Lower lobe of right lung (tissue), 2 donors: ENCODE measurements around the gene NCKAP5L. TPM values are rescaled to one million over a fixed set of nuclear protein-coding genes. Genes with fewer than 3 reads are reported as not detected.

Experiments used
- ATAC-seq, 2 donors: fragments of 200-7000 bp; cut with Tn5 transposase; one replicate each; pipeline ENCODE4 v1.9.1; 2020 to 2022; ENCODE audit warnings: mild to moderate bottlenecking in 2 of 2, moderate library complexity in 2 of 2
- DNase-seq: peaks from one replicate; pipeline ENCODE4 v3.0.0-alpha.2; 2020
- H3K27ac ChIP-seq: fragments of 200-600 bp; one replicate; pipeline ENCODE4 v1.8.0; 2022
- H3K27me3 ChIP-seq: fragments of 200-600 bp; one replicate; pipeline ENCODE4 v1.8.0; 2022; ENCODE audit warnings: low read depth
- H3K36me3 ChIP-seq: fragments of 200-600 bp; one replicate; pipeline ENCODE4 v1.8.0; 2022; ENCODE audit warnings: mild to moderate bottlenecking
- H3K4me1 ChIP-seq: fragments of 200-600 bp; one replicate; pipeline ENCODE4 v1.8.0; 2022
- H3K4me3 ChIP-seq: fragments of 200-600 bp; one replicate; pipeline ENCODE4 v1.8.0; 2022; ENCODE audit warnings: mild to moderate bottlenecking
- H3K9me3 ChIP-seq: fragments of 200-600 bp; one replicate; pipeline ENCODE4 v1.8.0; 2022
- intact Hi-C: fragments of 100-400 bp; cut with DNase I; formaldehyde crosslinking; loops from one replicate; pipeline ENCODE4 v1.11.0; 2022
- total RNA-seq: library from RNA; stranded (reverse); fragmentation: NEBNext Ultra II Directional; extraction: Animal tissue kit (Norgen Biotek cat#: 25700); gene quantifications from one replicate; pipeline ENCODE4 v1.2.1, GENCODE V29; 2021
- TF ChIP-seq, protein P1 (sequence below): fragments of 200-600 bp; IDR thresholded peaks from one replicate; pipeline ENCODE4 v1.8.0; 2022; ENCODE audit warnings: antibody characterized with exemption, mild to moderate bottlenecking
- donor health status: DM: no; HTN: yes; CAD: no; lungs with severe emphysema.

Gene NCKAP5L
- total RNA-seq, 1 donor from 2014 or later: 24.5 TPM

DNA sequence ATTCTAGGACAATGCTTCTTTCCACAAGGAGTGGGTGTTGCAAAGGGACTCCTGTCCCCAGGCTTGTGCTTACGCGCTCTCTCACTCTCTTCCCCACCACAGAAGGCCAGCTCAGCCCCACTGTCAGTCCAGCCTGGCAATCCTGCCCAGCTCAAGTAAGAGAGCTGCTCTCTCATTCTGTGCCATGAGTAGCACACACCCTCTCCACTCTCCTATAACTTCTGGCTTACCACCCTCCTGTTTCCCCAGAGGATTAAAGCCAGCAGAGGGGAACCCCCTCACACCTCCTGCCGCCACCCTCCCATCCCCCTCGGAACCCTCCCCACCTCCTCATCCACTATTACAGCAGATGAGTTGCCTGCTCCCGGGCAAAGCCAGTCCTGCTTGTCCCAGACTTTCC, 17.1 kb downstream of the NCKAP5L start:
- Histone ChIP-seq H3K4me3 (no peak overlapping the region), H3K4me1 (peaks cover 29% of the 10 kb centered on the region), H3K9me3 (no peaks in the 10 kb centered on the region), H3K27ac (no peak overlapping the region), H3K27me3 (no peaks in the 10 kb centered on the region), H3K36me3 (peaks cover 11% of the 10 kb centered on the region)
- ATAC-seq (no peak), DNase-seq (no peak)
- TF ChIP-seq, protein P1, sequence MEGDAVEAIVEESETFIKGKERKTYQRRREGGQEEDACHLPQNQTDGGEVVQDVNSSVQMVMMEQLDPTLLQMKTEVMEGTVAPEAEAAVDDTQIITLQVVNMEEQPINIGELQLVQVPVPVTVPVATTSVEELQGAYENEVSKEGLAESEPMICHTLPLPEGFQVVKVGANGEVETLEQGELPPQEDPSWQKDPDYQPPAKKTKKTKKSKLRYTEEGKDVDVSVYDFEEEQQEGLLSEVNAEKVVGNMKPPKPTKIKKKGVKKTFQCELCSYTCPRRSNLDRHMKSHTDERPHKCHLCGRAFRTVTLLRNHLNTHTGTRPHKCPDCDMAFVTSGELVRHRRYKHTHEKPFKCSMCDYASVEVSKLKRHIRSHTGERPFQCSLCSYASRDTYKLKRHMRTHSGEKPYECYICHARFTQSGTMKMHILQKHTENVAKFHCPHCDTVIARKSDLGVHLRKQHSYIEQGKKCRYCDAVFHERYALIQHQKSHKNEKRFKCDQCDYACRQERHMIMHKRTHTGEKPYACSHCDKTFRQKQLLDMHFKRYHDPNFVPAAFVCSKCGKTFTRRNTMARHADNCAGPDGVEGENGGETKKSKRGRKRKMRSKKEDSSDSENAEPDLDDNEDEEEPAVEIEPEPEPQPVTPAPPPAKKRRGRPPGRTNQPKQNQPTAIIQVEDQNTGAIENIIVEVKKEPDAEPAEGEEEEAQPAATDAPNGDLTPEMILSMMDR: no peak
- intact Hi-C loops: no loop called here

DNA sequence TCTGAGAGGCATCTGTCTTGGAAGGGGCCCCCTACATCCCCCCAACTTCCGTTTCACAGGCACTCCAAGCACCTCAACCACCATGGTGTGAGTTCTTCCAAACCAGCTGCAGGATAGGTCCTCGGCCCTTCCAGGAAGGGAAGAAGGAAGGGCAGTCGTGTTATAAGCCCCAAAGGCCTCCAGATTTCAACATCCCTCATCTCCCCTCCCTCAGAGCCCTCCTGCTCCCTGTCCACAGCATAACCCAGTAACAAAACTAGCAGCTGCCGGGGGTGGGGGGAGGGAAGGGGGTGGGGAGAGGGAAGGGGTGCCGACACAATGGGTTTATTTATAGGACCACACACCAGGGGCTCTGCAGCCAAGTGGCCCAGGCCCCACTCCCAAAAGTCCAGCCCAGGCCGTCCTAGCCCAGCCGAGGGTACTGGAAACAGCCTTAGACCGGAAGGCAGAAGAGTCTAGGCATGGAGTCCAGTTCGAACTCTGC, 18.3 kb downstream of the NCKAP5L start:
- Histone ChIP-seq H3K27ac (peak overlapping the region; percentile 81), H3K4me1 (peaks cover 29% of the 10 kb centered on the region), H3K9me3 (no peaks in the 10 kb centered on the region), H3K36me3 (peaks cover 18% of the 10 kb centered on the region), H3K27me3 (no peaks in the 10 kb centered on the region), H3K4me3 (no peak overlapping the region)
- DNase-seq (no peak), ATAC-seq (no peak)
- intact Hi-C loops: no loop called here
- TF ChIP-seq, protein P1: no peak

DNA sequence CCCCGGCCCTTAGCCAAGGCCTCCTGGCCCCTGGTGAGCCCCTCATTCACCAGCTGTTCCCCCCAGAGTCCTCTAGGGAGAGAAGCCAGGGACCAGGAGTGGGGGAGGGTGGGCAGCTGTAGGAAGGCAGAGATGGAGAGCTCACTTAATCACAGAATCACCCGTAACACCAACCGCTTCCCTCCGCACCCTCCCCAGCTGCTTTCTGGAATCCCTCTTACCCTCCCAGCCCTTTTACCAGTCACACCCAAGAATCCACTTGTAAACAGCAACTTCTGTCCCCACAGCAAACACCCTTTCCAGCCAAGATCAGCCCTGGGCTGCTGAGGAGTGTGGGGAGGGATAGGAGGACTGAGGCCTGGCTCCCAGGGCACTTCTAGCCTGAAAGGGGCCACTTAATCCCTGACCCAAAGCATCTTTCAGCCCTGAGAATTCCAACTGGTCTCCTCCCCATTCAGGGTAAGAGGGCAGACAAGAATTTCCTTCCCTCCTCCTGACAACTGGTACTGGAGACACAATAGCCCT, 18.8 kb downstream of the NCKAP5L start:
- ATAC-seq: peak; percentile 94 to 95
- intact Hi-C loops: no loop called here
- peak; percentile 66 for DNase-seq
- Histone ChIP-seq H3K27me3 (no peaks in the 10 kb centered on the region), H3K36me3 (peaks cover 23% of the 10 kb centered on the region), H3K4me1 (peaks cover 29% of the 10 kb centered on the region), H3K9me3 (no peaks in the 10 kb centered on the region), H3K27ac (peak overlapping the region; percentile 81), H3K4me3 (peak overlapping the region; percentile 7)
- TF ChIP-seq, protein P1: no peak

DNA sequence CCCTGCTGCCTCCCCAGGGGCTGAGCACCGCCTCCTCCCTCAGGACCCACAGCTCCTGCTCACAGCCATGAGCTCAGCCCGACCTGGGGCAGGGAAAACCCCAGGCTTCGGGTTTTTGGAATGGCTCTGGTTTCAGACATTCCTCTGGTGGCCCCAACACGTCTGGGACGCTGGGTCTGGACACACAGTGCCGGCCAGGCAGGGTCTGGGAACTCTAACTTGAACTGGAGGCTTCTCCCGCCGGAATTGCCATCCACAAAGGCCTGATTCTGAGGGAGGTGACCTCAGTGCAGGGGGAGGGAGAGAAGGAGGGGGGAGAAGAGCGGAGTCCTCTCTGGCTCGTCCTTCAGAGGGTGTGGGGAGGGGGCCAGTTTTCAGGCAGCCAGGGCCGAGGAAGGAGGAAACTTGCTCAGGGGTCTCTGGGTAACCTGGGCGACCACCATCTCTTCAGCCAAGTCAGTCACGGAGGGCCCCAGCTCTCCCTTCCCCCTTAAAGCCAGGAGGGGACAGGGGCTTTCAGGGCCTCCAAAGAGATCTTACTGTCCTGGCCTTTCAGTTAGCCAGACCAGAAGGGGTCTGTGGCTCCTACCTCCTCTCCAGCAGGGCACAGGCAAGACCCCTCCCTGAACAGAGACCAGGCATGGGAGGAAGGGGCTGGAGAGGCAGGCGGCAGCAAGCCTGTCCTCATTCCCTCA, 19.4 kb downstream of the NCKAP5L start:
- peak; percentile 70 to 80 for ATAC-seq

DNA sequence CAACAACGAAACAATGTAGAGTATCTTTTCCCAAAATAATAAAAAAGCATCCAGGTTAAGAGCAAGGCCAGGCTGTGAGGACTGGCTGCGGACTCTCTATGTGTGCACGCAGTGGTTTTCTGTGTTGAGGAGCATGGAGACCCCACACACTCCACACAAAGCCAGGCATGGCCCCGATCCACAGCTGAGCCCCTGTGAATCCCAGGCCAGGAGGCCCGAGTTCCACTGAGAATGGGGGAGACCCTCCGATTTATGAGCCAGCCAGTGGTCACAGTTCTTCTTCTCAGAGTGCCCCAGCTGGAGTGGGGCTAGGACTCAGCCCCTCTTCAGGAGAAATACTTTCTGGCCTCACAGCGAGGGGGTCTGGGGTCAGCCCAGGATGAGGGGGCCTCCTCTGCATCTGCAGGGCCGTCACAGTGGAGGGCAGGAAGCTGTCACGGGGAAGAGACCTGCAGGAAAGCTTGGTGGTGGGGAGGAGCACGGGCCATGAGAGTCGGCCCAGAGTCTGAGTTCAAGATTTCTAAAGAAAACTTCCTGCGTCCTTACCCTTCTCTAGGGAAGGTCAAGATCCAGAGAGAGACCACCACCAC, 20.1 kb downstream of the NCKAP5L start:
- peak overlapping the region; percentile 81 for H3K27ac ChIP-seq
- TF ChIP-seq, protein P1: no peak
- DNase-seq: no peak
- ATAC-seq: no peak
- H3K27me3 ChIP-seq: no peaks in the 10 kb centered on the region
- H3K9me3 ChIP-seq: no peaks in the 10 kb centered on the region
- no peak overlapping the region for H3K4me3 ChIP-seq
- intact Hi-C loops: no loop called here
- peaks cover 37% of the 10 kb centered on the region for H3K36me3 ChIP-seq
- peaks cover 29% of the 10 kb centered on the region for H3K4me1 ChIP-seq

More for the DNA sequence above, 19.4 kb downstream of the NCKAP5L start:
- no peak for DNase-seq
- Histone ChIP-seq H3K36me3 (peaks cover 30% of the 10 kb centered on the region), H3K27ac (peak overlapping the region; percentile 81), H3K9me3 (no peaks in the 10 kb centered on the region), H3K27me3 (no peaks in the 10 kb centered on the region), H3K4me3 (peak overlapping the region; percentile 7), H3K4me1 (peaks cover 29% of the 10 kb centered on the region)
- intact Hi-C loops: no loop called here
- TF ChIP-seq, protein P1: no peak
